ENCODE data around the gene AP2A2. TPM values are rescaled to one million over a fixed set of nuclear protein-coding genes. Genes with fewer than 3 reads are reported as not detected.
"Not testable (repeated sequence)": the region's sequence is repeated elsewhere in the genome, so short reads cannot be mapped to it uniquely, and the experiment has no call there.

AP2A2 gene
- total RNA-seq, 2 donors from 2014 or later: 58.1 to 58.6 TPM

- intact Hi-C loops (cut with DNase I): no loop called here
- ATAC-seq (no peak), DNase-seq (no peak)
Measured at GRCh38 chr11:963852-964251, 38.2 kb downstream of the AP2A2 start.

- ATAC-seq: no peak
- intact Hi-C loops (cut with DNase I): no loop called here
- peak; percentile 10 for DNase-seq
Measured at GRCh38 chr11:965206-965775, 39.6 kb downstream of the AP2A2 start.

- DNase-seq (no peak), ATAC-seq (peak in 1 of 2 donors; percentile 42)
- intact Hi-C loops (cut with DNase I): no loop called here
Measured at GRCh38 chr11:967995-968751, 42.5 kb downstream of the AP2A2 start.

- ATAC-seq: no peak
- DNase-seq: no peak
- intact Hi-C loops (cut with DNase I): no loop called here
Measured at GRCh38 chr11:968822-969221, 43.2 kb downstream of the AP2A2 start.

- DNase-seq: no peak
- intact Hi-C loops (cut with DNase I): no loop called here
Measured at GRCh38 chr11:969651-970205, 44.1 kb downstream of the AP2A2 start.

GRCh38 chr11:970319-970871 lies 44.7 kb downstream of the AP2A2 start:
- ATAC-seq (no peak), DNase-seq (no peak)
- intact Hi-C loops (cut with DNase I): no loop called here

More at GRCh38 chr11:969651-970205, 44.1 kb downstream of the AP2A2 start:
- no peak for ATAC-seq

GRCh38 chr11:971092-971690 lies 45.5 kb downstream of the AP2A2 start:
- intact Hi-C loops (cut with DNase I): no loop called here
- ATAC-seq (no peak), DNase-seq (no peak)

GRCh38 chr11:971731-972365 lies 46.2 kb downstream of the AP2A2 start:
- intact Hi-C loops (cut with DNase I): no loop called here
- ATAC-seq (no peak), DNase-seq (no peak)

- intact Hi-C loops (cut with DNase I): no loop called here
- DNase-seq (no peak), ATAC-seq (no peak)
Measured at GRCh38 chr11:972523-973211, 47.0 kb downstream of the AP2A2 start.

GRCh38 chr11:973237-973636 lies 47.6 kb downstream of the AP2A2 start:
- ATAC-seq: no peak
- intact Hi-C loops (cut with DNase I): no loop called here
- DNase-seq: no peak

- ATAC-seq; intact Hi-C loops (cut with DNase I); DNase-seq: not testable (repeated sequence)
Measured at GRCh38 chr11:975376-975775, 49.7 kb downstream of the AP2A2 start.

- ATAC-seq (peak in 1 of 2 donors; percentile 6), DNase-seq (no peak)
- intact Hi-C loops (cut with DNase I): no loop called here
Measured at GRCh38 chr11:975827-976226, 50.2 kb downstream of the AP2A2 start.

GRCh38 chr11:976431-977160 lies 50.9 kb downstream of the AP2A2 start:
- ATAC-seq (peak; percentile 61 to 75), DNase-seq (no peak)
- intact Hi-C loops (cut with DNase I): no loop called here

GRCh38 chr11:977830-978720 lies 52.4 kb downstream of the AP2A2 start:
- DNase-seq: no peak
- ATAC-seq: no peak
- intact Hi-C loops (cut with DNase I): no loop called here

- intact Hi-C loops (cut with DNase I): no loop called here
- ATAC-seq: no peak
- no peak for DNase-seq
Measured at GRCh38 chr11:978781-979180, 53.1 kb downstream of the AP2A2 start.

- DNase-seq (no peak), ATAC-seq (peak in 1 of 2 donors; percentile 27)
- intact Hi-C loops (cut with DNase I): no loop called here
Measured at GRCh38 chr11:980438-981357, 55.0 kb downstream of the AP2A2 start.

All from left cardiac atrium (tissue), 4 donors.